Fibroblast of upper back skin (primary cell): ENCODE data around the gene ASPN.
A peak's percentile ranks its signal among the peaks of the same experiment; 100 is the strongest.

Experiments used
- DNase-seq: peaks from one replicate; pipeline ENCODE4 v3.0.0-alpha.2; 2013

Gene ASPN

GRCh38 chr9:92482329-92482728, at the start of gene ASPN:
TSS of gene ASPN (minus strand) at chr9:92482506.
- peak; percentile 87 for DNase-seq

DNA sequence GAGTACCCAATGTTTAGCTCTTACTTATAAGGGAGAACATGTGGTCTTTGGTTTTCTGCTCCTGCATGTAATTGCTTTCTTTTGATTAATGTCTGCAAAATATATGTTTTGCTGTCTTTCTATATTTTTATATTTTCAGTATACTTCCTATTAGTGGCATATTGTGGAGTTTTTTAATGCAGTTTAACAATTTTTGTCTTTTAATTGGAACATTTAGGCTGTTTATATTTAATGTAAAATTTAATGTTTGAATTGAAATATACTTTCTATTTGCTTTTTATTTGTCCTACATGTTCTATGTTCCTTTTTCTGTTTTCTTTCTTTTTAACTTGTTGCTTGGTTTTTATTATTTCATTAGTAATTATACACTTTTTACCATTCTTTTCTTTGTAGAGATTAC, 48.6 kb upstream of the ASPN start:
- DNase-seq = no peak

DNA sequence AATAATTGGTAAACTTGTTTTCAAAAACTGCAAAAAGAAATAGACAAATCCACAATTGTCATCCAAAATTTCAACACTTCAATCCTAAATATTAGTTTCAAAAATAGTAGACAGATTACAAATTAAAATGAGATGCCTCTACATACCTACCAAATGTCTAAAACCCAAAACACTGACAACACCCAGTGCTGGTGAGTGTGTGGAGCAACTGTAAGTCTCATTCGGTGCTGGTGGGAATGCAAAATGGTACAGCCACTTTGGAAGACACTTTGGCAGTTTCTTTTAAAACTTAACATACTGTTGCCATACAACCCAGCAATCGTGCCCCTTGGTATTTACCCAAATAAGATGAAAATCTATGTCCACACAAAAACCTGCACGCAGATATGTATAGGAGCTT, 46.8 kb upstream of the ASPN start:
- DNase-seq = no peak

DNA sequence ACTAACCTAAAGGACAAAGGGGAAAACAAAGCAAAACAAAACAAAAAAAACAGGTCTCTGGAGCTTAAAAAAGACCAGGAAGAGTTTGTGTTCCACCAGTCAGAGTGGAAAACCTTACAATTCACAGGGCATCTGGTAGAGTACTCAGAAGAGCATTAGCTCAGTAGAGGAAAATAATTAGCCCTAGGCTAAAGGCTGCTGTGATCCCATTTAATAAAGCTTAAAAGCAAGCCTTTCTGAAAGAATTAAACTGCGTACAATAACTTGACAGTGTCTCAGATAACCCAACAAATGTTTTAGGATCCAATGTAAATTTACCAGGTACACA, 46.2 kb upstream of the ASPN start:
- DNase-seq = no peak

- no peak for DNase-seq
Measured at GRCh38 chr9:92527832-92528521, 45.7 kb upstream of the ASPN start.

DNA sequence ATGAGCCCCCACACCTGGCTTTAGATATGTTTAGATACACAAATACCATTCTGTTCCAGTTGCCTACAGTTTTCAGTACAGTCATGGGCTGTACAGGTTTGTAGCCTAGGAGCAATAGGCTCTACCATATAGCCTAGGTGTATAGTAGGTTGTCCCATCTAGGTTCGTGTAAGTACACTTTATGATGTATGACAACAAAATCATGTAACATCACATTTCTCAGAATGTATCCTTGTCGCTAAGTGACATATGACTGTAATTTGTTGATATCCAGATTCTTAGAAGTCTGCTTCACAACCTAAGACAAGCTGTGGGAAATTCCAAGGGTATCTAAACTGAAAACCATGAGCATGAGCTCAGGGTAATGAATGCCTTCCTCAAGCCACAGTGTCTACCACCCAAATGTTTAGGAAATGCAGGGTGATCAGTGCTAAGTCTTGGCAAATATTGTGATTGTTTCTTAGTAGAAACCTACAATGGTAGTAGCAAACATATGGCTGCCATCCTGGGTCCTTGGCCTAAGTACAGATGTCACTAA, 45.1 kb upstream of the ASPN start:
- DNase-seq = no peak

- DNase-seq = peak; percentile 18
Measured at GRCh38 chr9:92525306-92525705, 43.0 kb upstream of the ASPN start.

DNA sequence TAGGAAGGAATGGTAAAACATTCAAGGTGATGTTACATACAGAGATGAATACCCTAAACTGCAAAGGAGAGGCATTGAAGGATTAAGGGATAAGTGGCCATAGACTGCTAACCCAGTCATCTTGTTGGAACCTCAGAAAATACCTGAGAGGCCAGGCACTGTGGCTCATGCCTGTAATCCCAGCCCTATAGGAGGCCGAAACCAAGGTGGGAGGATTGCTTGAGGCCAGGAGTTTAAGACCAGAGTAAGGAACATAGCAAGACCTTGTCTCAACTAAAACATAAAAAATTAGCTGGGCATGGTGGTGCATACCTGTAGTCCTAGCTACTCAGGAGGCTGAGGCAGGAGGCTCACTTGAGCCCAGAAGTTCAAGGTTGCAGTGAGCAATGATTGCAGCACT, 42.6 kb upstream of the ASPN start:
- DNase-seq = no peak

DNA sequence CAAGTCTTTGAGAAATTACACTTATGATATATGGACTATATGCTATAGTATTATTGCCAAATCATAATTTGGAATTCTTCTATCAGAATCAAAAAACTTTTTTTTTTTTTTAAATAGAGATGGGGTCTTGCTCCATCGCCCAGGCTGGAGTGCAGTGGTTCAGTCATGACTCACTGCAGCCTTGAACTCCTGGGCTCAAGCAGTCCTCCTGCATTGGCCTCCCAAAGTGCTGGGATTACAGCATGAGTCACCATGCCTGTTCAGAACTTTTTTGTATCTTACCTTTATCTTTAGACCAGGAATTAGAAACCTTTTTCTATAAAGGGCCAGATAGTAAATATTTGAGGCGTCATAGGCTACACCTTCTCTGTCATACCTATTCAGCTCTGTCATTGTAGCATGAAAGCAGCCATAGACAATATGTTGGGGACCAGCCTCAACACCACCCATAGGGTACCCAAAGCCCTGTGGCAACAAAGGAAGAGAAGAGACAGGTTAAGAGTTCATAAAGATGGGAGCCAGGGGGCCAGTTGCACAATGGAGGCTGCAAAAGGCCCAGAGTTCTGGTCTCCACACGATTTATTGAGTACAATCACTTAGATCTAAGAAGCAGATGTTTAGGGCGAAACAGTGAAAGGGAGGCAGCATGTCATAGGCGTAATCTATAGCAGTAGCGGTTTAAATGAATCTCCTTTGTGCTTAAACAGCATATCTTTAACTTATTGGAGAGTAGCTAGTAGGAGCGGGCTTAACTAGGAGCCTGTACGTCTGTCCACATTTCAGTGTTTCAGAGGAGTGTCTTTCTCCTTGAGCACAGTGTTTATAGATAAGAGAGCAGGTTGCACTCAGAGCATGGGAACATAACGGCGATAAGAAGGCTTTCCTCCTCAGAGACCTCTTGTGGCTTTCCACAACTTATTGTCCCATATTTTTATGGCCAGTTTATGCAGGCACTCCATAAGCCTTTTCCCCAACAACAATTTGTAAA, 41.0 kb upstream of the ASPN start:
- no peak for DNase-seq

DNA sequence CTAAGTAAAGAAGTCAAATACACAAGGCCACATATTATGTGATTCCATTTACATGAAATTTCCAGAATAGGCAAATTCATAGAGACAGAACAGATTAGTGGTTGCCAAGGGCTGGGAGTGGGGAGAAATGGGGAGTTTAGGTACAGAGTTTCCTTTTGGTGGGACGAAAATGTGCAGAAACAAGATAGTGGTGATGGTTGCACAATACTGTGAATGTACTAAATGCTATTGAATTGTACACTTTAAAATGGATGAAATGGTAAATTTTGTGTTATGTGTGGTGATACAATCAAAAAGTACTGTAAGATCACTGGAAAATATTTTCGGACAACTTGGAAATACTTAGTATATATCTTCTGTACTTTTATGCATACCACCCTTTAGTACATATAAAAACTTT, 38.5 kb upstream of the ASPN start:
- DNase-seq = no peak

DNA sequence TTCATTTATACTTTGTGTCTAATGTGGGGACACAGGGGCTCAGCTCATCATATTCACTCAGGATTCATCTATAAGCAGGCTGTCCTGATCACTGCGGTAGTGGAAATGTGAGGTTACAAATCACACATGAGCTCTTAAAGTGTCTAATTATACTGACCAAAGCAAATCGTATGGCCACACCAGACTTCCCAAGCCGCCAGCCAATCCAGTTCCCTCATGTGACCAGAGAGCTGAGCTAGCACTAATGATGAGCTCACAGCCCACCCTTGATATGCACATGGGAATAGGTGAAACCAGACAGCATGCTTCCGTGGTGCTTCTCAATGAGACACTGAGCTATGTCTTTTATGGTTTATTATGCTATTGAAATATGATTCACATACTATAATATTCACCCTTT, 35.9 kb upstream of the ASPN start:
- DNase-seq = peak; percentile 37

DNA sequence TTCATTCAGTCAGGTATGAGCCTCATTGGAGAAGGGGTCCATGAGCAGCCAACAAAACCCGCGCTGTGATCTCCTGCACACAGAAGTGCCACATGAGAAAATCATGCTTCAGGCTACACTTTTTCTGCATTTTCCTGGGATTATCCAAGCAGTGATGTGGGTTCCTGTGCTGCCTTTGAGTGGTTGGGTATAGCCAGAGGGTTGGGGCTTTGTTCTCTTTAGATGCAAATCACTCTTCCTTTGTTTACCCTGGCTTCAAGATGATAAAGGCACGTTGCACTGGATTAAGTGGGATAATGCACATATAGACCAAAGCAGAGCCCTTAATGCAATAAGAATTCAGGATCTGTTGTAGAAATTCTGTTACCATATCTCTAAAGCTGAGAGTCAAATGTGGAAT, 34.7 kb upstream of the ASPN start:
- DNase-seq = no peak

GRCh38 chr9:92516521-92516920, 34.2 kb upstream of the ASPN start:
- no peak for DNase-seq

DNA sequence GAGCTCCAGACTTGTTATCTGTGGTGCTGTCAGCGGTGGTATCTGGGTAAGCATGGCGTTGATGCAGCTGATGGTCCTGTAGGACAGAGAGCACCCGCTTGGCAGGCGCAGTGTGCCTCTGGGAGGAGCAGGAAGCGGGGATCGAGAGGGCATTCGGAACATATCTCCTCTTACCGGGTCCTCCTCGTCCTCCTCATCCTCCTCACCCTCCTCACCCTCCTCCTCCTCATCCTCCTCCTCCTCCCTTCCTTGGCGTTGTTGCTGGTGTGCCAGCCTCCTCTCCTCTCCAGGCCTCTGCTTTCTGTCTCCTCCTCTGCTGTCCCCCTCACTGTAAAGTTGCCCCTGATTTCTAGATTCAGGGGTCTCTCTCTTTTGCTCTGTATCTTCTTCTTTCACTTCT, 32.3 kb upstream of the ASPN start:
- no peak for DNase-seq

GRCh38 chr9:92513349-92513748, 31.0 kb upstream of the ASPN start:
- no peak for DNase-seq

GRCh38 chr9:92512622-92513021, 30.3 kb upstream of the ASPN start:
- DNase-seq = peak; percentile 58

GRCh38 chr9:92510747-92511146, 28.4 kb upstream of the ASPN start:
- no peak for DNase-seq

- no peak for DNase-seq
Measured at GRCh38 chr9:92509050-92509449, 26.7 kb upstream of the ASPN start.

GRCh38 chr9:92508018-92508820, 25.9 kb upstream of the ASPN start:
- DNase-seq = no peak

DNA sequence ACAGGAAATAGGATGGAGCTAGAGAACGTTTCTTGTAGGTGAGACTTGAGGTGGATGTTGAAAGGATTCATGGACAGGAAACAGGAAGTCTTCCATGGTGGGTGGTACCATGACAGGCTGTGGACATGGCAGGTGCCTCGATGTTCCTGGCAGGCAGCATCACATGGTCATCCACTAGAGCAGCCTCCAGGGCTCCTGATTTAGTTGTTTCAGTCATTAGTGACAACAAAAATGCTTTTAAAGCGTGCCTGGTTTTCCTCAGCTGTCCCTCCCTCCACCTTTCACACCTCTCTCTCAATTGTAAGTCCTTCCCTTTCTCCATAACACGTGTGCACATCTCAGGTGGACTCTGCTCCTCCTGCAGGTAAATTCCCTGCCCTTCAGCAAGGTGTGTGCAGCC, 25.2 kb upstream of the ASPN start:
- DNase-seq = no peak

DNA sequence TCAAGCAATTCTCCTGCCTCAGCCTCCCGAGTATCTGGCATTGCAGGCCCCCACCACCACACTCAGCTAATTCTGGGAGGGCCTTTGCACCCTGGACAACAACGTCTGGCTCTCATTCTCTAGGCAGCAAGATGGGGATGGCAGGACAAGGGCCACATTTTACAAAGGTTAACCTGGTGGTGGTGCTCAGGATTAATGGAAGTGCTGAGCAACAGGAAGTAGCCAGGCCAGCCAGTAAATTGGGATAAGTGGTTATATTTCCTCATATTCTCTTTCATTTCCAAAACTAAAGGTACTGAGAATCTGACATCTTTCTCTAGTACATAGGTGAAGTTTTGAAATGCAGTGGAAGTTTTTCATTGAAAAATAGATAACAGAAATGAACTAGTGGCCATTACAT, 24.7 kb upstream of the ASPN start:
- DNase-seq = no peak

DNA sequence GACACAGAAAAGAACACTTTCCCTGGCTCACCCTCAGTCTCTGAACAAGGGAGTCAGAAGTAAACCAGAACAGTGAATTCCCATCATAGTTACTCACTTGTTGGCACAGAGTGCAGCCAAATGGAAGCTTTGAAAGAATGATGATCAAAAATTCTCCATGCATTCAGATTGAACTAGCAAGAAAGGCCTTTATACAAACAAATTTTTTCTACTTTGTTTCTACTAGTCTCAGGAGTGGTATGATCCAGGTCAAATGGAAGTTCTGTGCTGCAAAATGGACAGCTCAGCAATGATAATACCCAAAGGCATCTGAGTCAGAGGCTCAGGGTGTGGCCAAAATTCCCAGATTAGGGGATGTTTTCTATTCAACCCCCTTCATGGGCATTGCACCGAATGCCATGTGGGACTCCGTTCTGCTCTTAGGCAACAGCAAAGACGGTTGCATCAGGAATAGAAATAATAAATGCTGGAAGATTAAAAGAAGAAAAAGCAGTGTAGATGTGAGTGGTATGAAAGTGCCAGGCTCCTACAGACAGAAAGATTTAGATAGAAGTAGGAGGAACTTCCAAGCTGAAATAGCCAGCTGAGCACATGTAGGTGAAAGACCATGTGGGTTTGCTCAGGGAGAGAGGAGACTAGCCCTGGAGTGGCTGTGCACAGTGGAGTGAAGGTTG, 24.0 kb upstream of the ASPN start:
- peak; percentile 97 for DNase-seq

DNA sequence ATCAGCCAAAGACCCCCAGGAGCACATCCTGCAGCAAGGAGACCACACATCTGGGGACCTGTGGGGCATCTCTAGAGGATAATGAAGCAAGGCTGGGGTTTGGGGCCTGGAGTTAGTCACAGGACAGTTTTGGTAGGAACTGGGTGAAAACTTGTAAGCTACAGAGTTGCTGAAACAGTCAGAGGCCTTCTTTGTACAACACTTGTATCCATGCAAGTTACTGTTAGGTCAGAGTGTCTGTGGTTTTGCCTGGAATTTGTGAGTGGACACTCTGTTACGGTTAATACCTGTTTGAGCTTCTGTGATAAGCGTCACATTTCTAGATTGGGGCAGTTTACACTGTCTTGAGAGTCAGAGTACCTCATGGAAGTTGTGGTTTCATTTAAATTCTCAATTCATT, 22.6 kb upstream of the ASPN start:
- no peak for DNase-seq
